ENCODE measurements around the gene ZMYND8. TPM values are rescaled to one million over a fixed set of nuclear protein-coding genes. Genes with fewer than 3 reads are reported as not detected.

ZMYND8 gene
- total RNA-seq, 1 donor from 2014 or later = 18.6 TPM

DNA sequence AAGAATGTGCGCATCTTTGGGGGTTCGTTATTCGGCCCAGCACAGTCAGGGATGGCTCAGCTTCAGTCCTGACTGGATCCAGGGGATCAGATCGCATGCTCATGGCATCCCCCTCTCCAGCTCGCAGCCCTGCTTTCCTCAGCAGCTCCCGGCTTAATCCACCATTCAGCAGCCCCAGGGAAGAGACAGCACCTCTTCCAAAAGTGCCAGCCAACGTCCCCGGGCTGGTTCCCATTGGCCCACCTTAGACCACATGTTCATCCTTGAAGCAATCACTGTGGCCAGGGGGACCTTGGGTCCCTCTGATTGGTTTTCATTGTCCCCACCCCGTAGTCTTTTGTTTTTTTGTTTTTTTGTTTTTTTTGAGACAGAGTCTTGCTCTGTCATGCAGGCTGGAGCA, 188.7 kb downstream of the ZMYND8 start:
- TF ChIP-seq, protein P1, sequence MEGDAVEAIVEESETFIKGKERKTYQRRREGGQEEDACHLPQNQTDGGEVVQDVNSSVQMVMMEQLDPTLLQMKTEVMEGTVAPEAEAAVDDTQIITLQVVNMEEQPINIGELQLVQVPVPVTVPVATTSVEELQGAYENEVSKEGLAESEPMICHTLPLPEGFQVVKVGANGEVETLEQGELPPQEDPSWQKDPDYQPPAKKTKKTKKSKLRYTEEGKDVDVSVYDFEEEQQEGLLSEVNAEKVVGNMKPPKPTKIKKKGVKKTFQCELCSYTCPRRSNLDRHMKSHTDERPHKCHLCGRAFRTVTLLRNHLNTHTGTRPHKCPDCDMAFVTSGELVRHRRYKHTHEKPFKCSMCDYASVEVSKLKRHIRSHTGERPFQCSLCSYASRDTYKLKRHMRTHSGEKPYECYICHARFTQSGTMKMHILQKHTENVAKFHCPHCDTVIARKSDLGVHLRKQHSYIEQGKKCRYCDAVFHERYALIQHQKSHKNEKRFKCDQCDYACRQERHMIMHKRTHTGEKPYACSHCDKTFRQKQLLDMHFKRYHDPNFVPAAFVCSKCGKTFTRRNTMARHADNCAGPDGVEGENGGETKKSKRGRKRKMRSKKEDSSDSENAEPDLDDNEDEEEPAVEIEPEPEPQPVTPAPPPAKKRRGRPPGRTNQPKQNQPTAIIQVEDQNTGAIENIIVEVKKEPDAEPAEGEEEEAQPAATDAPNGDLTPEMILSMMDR (conservative IDR thresholded peaks at IDR 0.05; ENCODE audit: low read depth, low read length) = no peak
- no peak overlapping the region for H3K4me3 ChIP-seq (ENCODE audit: low read depth, low read length)
- DNase-seq (ENCODE audit: low read depth) = no peak

DNA sequence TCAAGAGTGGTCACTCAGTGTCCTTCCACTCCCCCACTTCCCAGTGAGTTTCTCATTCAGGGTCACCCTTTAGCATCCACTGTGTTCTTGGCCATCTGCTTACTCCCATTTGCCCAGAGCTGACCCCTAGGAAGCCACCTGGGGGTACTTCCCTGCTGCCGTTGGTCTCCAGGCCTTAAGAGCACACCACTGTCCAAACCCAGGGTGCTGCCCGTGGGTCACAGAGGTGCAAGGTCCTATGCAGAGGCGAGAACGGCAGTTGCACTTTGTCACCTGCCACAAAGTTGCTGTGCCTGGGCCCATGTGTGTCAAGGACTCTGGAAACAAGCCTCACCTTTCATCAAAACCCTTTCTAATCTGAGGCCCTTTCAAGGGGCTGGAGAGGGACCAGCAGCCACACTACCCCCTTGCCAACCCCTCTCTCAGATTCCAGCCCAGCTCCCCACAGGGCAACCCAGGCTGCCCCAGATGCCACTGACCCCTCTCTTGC, 191.1 kb downstream of the ZMYND8 start:
- DNase-seq (ENCODE audit: low read depth) = no peak
- TF ChIP-seq, protein P1 (conservative IDR thresholded peaks at IDR 0.05; ENCODE audit: low read depth, low read length) = no peak
- H3K4me3 ChIP-seq (ENCODE audit: low read depth, low read length) = no peak overlapping the region

DNA sequence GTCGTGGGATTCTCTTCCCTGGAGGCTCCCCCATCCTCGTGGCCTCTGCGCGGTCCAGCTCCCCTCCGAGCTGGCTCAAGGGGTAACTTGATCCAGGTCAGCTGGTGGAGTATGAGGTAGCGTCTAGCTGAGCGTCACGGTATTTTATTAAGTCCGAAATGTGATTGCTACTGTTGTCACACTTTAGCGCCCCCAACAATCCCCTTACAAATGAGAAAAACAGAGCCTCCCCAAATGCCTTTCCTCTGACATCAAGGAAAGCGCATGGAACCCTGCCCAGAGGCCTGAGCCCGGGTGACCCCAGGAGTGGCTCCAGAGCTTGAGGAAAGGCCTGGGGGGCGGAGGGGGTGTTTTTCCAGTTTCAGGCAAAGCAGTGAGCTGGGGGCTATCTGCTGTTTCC, 192.4 kb downstream of the ZMYND8 start:
- DNase-seq (ENCODE audit: low read depth) = no peak
- H3K4me3 ChIP-seq (ENCODE audit: low read depth, low read length) = no peak overlapping the region
- TF ChIP-seq, protein P1 (conservative IDR thresholded peaks at IDR 0.05; ENCODE audit: low read depth, low read length) = no peak

DNA sequence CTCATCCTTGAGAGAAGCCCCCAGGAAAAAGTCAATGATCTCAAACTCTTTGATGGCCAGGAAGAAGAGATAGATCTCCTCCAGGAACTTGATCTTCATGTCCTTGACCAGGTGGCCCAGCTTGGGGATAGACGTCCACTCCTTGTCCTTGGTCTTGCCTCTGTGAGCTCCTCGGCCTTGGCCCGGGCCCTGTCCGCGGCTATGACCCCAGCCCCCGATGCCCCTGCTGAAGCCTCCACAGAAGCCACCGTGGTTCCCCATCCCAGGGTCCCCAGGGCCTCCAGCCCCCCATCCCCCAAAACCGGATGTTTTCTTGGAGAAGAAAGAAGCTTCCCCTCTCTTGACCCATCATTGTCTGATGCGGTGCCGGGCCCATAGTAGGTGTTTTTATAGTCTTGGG, 195.1 kb downstream of the ZMYND8 start:
- H3K4me3 ChIP-seq (ENCODE audit: low read depth, low read length) = no peak overlapping the region
- TF ChIP-seq, protein P1 (conservative IDR thresholded peaks at IDR 0.05; ENCODE audit: low read depth, low read length) = no peak
- no peak for DNase-seq (ENCODE audit: low read depth)

DNA sequence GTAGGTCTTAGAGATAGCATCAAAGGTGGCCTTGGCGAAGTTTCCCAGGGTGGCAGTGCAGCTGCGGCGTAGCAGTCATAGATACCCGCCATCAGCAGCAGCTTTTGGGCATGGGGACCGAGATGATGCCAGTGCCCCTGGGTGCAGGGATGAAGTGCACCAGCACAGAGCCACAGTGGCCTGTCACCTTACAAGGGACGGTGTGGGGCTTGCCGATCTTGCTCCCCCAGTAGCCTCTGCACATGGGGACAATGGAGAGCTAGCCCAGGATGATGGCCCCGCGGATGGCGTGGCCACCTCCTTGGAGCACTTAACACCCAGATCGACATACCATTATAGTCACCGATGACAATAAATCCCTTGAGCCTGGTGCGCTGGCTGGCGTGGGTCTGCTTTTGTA, 195.5 kb downstream of the ZMYND8 start:
- H3K4me3 ChIP-seq (ENCODE audit: low read depth, low read length) = no peak overlapping the region
- TF ChIP-seq, protein P1 (conservative IDR thresholded peaks at IDR 0.05; ENCODE audit: low read depth, low read length) = no peak
- no peak for DNase-seq (ENCODE audit: low read depth)

DNA sequence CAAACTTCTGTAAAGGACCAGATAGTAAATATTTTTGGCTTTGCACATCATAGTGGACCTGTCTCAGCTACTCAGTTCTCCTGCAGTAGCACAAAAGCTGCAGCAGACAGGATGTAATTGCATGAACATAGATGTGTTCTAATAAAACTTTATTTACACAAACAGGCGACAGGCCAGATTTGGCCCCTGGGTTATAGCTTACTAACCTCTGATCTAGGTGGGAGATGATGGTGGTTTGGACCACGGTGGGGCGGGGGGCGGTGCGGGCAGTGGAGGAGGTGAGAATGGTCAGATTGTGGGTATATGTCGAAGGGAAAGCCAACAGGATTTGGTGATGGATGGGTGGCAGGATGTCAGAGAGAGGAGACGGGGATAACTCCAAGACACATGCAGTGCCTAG, 196.3 kb downstream of the ZMYND8 start:
- TF ChIP-seq, protein P1 (conservative IDR thresholded peaks at IDR 0.05; ENCODE audit: low read depth, low read length) = no peak
- no peak overlapping the region for H3K4me3 ChIP-seq (ENCODE audit: low read depth, low read length)
- no peak for DNase-seq (ENCODE audit: low read depth)

Other genes starting within 250 kb of the ZMYND8 start
- gene NCOA3, start 145.2 kb upstream of the ZMYND8 start, total RNA-seq = 12.9 and 17.9 TPM in 2 replicates

Data from epithelial cell of proximal tubule (primary cell).